ENCODE data around the gene NDUFA7. TPM values are rescaled to one million over a fixed set of nuclear protein-coding genes. Genes with fewer than 3 reads are reported as not detected.
A peak's percentile ranks its signal among the peaks of the same experiment; 100 is the strongest.
"Not testable (repeated sequence)": the region's sequence is repeated elsewhere in the genome, so short reads cannot be mapped to it uniquely, and the experiment has no call there.

NDUFA7 gene
- total RNA-seq, 2 experiments from 2014 or later: 56.0 to 63.8 TPM

DNA sequence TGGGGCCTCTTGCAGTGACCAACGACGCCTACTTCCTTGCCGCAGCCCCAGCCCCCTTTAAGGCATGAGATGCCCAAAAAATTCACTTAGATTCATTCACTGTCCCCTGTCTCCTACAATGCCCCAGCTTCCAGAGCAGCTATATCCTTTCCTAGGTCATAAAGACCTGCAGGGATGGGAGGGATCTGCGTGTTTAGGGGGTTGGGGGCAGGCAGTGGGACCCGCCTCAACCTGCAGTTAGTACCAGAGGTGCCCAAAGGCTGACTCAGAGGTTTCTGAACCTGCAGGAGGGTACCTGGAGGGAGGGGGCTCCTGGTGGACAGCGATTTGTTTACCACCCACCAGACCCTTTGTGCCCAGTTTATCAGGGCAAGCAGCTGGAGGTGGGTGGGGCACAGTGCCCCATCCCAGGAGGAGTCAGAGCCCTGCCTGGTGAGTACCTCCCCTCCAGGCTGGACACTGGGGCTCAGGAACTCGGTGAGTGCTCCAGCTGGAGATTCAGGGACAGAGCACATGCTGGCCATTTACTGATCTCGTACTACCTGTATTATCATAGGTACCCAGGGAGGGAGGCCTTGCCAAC is 10.2 kb upstream of the NDUFA7 start:
- ATAC-seq (no peak), DNase-seq (no peak)
- Mint-ChIP-seq H3K27ac (no peak overlapping the region), H3K4me1 (ENCODE audit: low read depth) (peaks cover 12% of the 10 kb centered on the region), H3K9me3 (ENCODE audit: insufficient read depth) (no peaks in the 10 kb centered on the region), H3K27me3 (ENCODE audit: low read depth) (peaks cover 12% of the 10 kb centered on the region), H3K4me3 (no peak overlapping the region), H3K36me3 (ENCODE audit: low read depth) (no peaks in the 10 kb centered on the region)
- ChIA-PET CTCF (interaction anchor here (1.2 kb wide), 1 partner anchor 12 kb away, joined by 4 read pairs; no protein-coding TSS in a partner anchor), POLR2A (interaction anchor here (1.9 kb wide), 1 partner anchor 10 kb away, joined by 5 read pairs; the partner anchor contains the start of genes NDUFA7 and RPS28)

DNA sequence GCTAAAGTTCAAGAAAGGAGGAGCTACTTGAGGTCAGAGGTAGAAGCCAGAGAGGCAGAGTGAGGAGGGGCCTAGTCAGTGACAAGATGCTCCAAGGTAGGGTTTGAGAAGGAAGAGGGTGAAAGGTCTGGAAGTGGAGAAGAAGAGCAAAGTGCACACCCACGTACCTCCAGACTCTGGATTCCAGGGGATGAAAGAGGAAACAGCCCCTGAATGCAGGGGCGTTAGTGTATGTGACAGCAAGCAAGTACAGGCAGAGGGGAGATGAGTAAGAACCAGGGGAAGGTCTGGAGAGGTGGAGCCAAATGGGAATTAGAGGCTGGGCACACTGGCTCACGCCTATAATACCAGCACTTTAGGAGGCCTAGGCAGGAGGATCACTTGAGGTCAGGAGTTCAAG is 8.8 kb upstream of the NDUFA7 start:
- Mint-ChIP-seq H3K4me1 (ENCODE audit: low read depth) (peaks cover 5% of the 10 kb centered on the region), H3K27me3 (ENCODE audit: low read depth) (peaks cover 7% of the 10 kb centered on the region), H3K4me3 (no peak overlapping the region), H3K9me3 (ENCODE audit: insufficient read depth) (no peaks in the 10 kb centered on the region), H3K27ac (no peak overlapping the region), H3K36me3 (ENCODE audit: low read depth) (no peaks in the 10 kb centered on the region)
- DNase-seq: no peak
- ChIA-PET POLR2A (interaction anchor here (1.9 kb wide), 1 partner anchor 9 kb away, joined by 5 read pairs; the partner anchor contains the start of genes NDUFA7 and RPS28), CTCF (no interaction called here)
- no peak for ATAC-seq

DNA sequence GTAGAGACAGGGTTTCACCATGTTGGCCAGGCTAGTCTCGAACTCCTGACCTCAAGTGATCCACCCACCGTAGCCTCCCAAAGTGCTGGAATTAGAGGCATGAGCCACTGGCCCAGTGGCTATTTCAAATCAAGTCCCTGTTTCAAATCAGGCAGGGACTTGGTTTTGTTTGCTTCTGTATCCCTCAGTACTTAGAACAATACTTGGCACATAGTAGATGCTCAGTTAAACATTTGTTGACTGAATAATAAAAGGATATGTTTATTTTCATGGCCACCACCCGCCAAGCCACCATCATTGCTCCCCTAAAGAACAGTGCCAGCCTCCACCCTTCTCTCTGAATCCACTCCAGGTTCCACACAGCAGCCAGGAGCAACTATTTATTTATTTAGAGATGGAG is 4.3 kb upstream of the NDUFA7 start:
- no peak for ATAC-seq
- Mint-ChIP-seq H3K4me3 (no peak overlapping the region), H3K9me3 (ENCODE audit: insufficient read depth) (no peaks in the 10 kb centered on the region), H3K27ac (no peak overlapping the region), H3K36me3 (ENCODE audit: low read depth) (peaks cover 29% of the 10 kb centered on the region), H3K4me1 (ENCODE audit: low read depth) (peaks cover 24% of the 10 kb centered on the region), H3K27me3 (ENCODE audit: low read depth) (peaks cover 3% of the 10 kb centered on the region)
- no peak for DNase-seq
- POLR2A ChIA-PET: no interaction called here
- CTCF ChIA-PET: interaction anchor here (0.6 to 2.2 kb wide), 2 partner anchors 28 to 384 kb away, joined by 3 to 7 read pairs; no protein-coding TSS in a partner anchor

DNA sequence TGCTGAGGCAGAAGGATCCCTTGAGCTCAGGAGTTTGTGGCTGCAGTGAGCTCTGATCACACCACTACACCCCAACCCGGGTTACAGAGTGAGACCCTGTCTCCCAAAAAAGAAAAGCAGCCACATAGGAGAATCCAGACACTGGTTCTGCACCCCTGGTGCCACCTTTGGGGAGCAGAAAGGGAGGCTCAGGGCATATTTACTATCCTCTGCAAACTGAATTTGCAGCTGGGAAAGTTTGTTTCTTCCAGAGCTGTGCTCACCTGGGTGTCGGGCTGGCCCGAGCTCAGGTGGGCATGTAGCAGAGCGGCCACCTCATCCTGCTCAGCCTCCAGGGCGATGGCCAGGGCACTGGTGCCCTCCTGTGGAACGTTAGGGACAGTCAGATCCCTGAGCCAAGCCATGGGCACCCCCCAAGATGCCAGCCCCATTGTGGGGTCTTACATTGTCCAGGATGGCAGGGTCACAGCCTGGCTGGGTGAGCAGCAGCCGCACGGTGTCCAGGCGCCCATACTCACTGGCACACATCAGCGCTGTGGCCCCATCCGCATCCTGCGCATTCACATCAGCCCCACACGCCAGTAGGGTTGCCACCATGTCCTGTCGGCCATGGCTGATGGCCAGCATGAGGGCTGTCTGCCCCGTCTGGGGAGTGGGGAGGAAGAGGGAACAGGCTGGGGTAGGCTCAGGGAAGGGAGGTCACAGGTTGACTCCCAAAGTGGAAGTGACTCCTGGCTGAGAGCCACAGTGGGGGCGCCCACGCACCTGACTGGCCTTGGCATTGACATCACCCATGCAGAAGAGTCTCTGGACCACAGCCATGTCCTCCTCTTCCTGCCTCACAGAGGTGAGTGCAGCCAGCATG is 3.2 kb upstream of the NDUFA7 start:
- no peak for ATAC-seq
- no peak for DNase-seq
- CTCF ChIA-PET: interaction anchor here (0.6 to 2.2 kb wide), 3 partner anchors 10 to 29 kb away, joined by 3 to 7 read pairs (median 5); no protein-coding TSS in a partner anchor
- no peaks in the 10 kb centered on the region for H3K9me3 Mint-ChIP-seq (ENCODE audit: insufficient read depth)
- H3K27ac Mint-ChIP-seq: peak overlapping the region; percentile 20
- H3K27me3 Mint-ChIP-seq (ENCODE audit: low read depth): peaks cover 3% of the 10 kb centered on the region
- POLR2A ChIA-PET: interaction anchor here (0.6 kb wide), 1 partner anchor 14 kb away, joined by 4 read pairs; no protein-coding TSS in a partner anchor
- H3K4me3 Mint-ChIP-seq: no peak overlapping the region
- peaks cover 29% of the 10 kb centered on the region for H3K36me3 Mint-ChIP-seq (ENCODE audit: low read depth)
- peaks cover 34% of the 10 kb centered on the region for H3K4me1 Mint-ChIP-seq (ENCODE audit: low read depth)

DNA sequence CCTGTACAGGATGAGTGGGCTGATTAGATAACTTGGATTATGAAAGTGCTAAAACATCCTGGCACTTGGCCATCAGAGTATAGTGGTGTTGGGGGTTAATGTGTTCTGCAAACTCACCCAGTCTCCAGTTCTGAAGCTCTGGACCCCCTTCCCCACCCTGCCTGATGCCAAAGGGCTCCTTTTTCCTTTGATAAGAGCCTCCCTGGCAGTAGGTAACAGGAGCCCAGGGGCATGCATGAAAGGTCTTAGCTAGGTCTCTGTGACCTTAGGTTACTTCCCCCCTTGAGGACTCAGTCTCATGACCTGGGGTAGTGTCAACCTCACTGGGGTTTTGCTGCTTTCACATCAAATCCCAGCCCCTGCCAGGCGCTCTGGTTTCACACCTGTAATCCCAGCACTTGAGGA is 2.6 kb upstream of the NDUFA7 start:
- POLR2A ChIA-PET: interaction anchor here (0.6 kb wide), 1 partner anchor 14 kb away, joined by 4 read pairs; no protein-coding TSS in a partner anchor
- H3K27me3 Mint-ChIP-seq (ENCODE audit: low read depth): peaks cover 3% of the 10 kb centered on the region
- peaks cover 38% of the 10 kb centered on the region for H3K4me1 Mint-ChIP-seq (ENCODE audit: low read depth)
- H3K36me3 Mint-ChIP-seq (ENCODE audit: low read depth): peaks cover 31% of the 10 kb centered on the region
- CTCF ChIA-PET: interaction anchor here (0.6 to 1.8 kb wide), 2 partner anchors 11 to 30 kb away, joined by 3 to 5 read pairs; no protein-coding TSS in a partner anchor
- ATAC-seq (no peak), DNase-seq (no peak)
- peak overlapping the region; percentile 100 for H3K4me3 Mint-ChIP-seq
- peak overlapping the region; percentile 20 for H3K27ac Mint-ChIP-seq
- H3K9me3 Mint-ChIP-seq (ENCODE audit: insufficient read depth): no peaks in the 10 kb centered on the region

DNA sequence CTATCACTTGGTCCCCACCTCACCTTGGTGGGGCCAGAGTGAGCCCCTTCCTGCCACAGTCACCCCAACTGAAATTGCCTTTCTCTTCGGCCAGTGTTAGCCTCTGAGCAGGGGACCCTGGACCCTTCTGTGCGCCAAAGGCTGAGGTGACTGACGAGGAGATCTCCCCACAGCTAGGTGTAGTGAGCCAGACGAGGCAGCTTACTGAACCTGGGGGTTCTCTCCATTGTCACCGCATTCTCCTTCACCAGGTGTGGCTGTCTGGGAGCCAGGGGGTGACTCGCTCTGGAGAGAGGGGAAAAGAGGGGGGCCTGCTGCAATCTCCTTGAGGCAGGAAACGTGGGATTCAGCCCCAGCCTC is 1.4 kb upstream of the NDUFA7 start:
- Mint-ChIP-seq H3K27ac (peak overlapping the region; percentile 100), H3K36me3 (ENCODE audit: low read depth) (peaks cover 32% of the 10 kb centered on the region), H3K27me3 (ENCODE audit: low read depth) (peaks cover 3% of the 10 kb centered on the region), H3K4me1 (ENCODE audit: low read depth) (peaks cover 39% of the 10 kb centered on the region), H3K9me3 (ENCODE audit: insufficient read depth) (no peaks in the 10 kb centered on the region), H3K4me3 (peak overlapping the region; percentile 100)
- no peak for ATAC-seq
- ChIA-PET POLR2A (interaction anchor here (1.6 to 2.5 kb wide), 3 partner anchors 12 to 22 kb away, joined by 3 to 13 read pairs (median 13); partner anchors contain the start of gene KANK3), CTCF (interaction anchor here (1.3 to 1.8 kb wide), 2 partner anchors 31 to 32 kb away, joined by 4 to 5 read pairs; no protein-coding TSS in a partner anchor)
- no peak for DNase-seq

DNA sequence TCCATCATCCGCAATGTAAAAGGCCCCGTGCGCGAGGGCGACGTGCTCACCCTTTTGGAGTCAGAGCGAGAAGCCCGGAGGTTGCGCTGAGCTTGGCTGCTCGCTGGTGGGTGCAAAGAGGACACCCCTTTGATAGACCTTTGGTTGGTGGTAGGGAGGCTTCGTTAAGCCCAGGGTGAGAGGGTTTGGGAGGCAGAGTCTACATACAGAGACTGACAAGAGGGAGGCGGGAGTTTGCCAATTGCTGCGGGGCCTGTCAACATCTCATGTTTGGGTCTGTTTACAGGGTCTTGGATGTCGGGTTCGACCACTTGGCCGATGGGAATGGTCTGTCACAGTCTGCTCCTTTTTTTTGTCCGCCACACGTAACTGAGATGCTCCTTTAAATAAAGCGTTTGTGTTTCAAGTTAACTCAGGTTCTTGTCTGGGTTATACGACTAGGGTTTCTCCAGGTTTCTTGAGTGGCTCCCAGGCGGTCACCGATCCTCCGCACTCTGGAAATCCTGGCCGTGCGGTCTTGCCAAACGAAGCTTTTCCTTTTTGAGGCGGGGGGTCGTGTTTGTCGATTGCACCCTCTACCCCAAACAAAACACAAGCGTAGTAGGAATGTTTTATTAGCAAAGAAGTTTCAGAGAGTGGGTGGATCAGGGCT is 937 bp upstream of the NDUFA7 start:
- ChIA-PET CTCF (interaction anchor here (1.3 kb wide), 1 partner anchor 32 kb away, joined by 4 read pairs; no protein-coding TSS in a partner anchor), POLR2A (interaction anchor here (0.7 to 2.5 kb wide), 9 partner anchors 9 to 127 kb away, joined by 3 to 13 read pairs (median 3); partner anchors contain the start of genes CD320 and KANK3)
- Mint-ChIP-seq H3K4me3 (peak overlapping the region; percentile 100), H3K9me3 (ENCODE audit: insufficient read depth) (no peaks in the 10 kb centered on the region), H3K36me3 (ENCODE audit: low read depth) (peaks cover 36% of the 10 kb centered on the region), H3K4me1 (ENCODE audit: low read depth) (peaks cover 44% of the 10 kb centered on the region), H3K27ac (peak overlapping the region; percentile 100), H3K27me3 (ENCODE audit: low read depth) (peaks cover 3% of the 10 kb centered on the region)
- ATAC-seq: no peak
- no peak for DNase-seq

DNA sequence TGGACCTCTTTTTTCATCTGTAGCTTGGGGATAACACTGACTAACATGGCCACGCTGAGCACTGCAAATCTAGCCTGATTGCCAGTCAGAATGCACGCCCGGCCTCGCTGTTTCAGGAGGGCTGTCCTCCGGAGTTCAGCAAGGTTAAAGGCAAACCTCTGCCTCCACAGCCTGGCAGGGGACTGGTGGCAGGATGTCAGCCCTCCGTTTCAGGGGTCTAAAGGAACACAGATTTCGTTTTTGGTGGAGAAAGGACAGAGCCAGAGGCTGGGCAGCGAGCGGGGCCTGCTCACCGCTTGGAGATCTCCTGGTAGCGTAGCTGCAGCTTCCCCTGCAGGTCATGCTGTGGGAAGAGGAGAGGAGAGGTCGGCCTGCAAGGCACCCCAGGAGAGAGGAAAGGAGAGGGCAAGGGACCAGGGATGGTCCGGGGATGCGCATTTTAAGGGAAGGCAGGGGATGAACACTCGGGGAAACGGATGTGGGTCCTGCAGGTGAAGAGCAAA is 560 bp downstream of the NDUFA7 start:
- CTCF ChIA-PET: interaction anchor here (0.7 to 2.1 kb wide), 2 partner anchors 51 to 53 kb away, joined by 3 to 9 read pairs; no protein-coding TSS in a partner anchor
- DNase-seq: peak; percentile 50

DNA sequence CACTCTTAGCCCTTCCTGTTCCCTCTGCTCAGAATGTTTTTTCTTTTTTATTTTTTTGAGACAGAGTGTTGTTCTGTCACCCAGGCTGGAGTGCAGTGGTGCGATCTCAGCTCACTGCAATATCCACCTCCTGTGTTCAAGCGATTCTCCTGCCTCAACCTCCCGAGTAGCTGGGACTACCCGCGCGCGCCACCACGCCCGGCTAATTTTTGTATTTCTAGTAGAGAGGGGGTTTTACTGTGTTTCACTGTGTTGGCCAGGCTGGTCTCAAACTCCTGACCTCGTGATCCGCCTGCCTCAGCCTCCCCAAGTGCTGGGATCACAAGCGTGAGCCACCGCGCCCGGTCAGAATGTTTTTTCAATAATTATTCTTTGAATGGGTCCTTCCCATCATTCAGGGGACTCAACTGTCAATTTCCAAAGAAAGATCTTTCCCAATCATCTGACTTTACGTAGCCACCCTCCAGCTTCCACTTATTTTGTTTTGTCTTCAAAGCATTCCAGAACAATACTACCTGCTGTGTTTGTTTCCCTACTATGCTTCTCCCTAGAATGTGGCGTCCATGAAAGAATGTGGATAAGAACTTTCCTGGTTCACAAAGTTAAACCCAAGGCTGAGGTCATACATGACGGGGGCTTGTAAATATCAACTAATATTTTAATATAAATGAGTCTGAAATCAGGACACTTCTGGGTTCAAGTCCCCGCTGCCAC is 1.2 kb downstream of the NDUFA7 start:
- Mint-ChIP-seq H3K9me3 (ENCODE audit: insufficient read depth) (no peaks in the 10 kb centered on the region), H3K27ac (peak overlapping the region; percentile 100), H3K4me1 (ENCODE audit: low read depth) (peaks cover 47% of the 10 kb centered on the region), H3K4me3 (peak overlapping the region; percentile 100), H3K36me3 (ENCODE audit: low read depth) (peaks cover 45% of the 10 kb centered on the region), H3K27me3 (ENCODE audit: low read depth) (no peaks in the 10 kb centered on the region)
- no peak for ATAC-seq
- CTCF ChIA-PET: interaction anchor here (0.9 to 2.1 kb wide), 2 partner anchors 11 to 50 kb away, joined by 4 to 9 read pairs; no protein-coding TSS in a partner anchor
- POLR2A ChIA-PET: interaction anchor here (0.9 to 2.5 kb wide), 3 partner anchors 9 to 14 kb away, joined by 4 to 13 read pairs (median 4); no protein-coding TSS in a partner anchor
- DNase-seq: no peak

More for the DNA sequence above, 560 bp downstream of the NDUFA7 start:
- Mint-ChIP-seq H3K36me3 (ENCODE audit: low read depth) (peaks cover 41% of the 10 kb centered on the region), H3K27ac (peak overlapping the region; percentile 100), H3K27me3 (ENCODE audit: low read depth) (no peaks in the 10 kb centered on the region), H3K9me3 (ENCODE audit: insufficient read depth) (no peaks in the 10 kb centered on the region), H3K4me1 (ENCODE audit: low read depth) (peaks cover 47% of the 10 kb centered on the region), H3K4me3 (peak overlapping the region; percentile 100)
- POLR2A ChIA-PET: interaction anchor here (0.9 to 2.5 kb wide), 5 partner anchors 10 to 22 kb away, joined by 4 to 13 read pairs (median 5); partner anchors contain the start of gene KANK3
- ATAC-seq: peak; percentile 27

DNA sequence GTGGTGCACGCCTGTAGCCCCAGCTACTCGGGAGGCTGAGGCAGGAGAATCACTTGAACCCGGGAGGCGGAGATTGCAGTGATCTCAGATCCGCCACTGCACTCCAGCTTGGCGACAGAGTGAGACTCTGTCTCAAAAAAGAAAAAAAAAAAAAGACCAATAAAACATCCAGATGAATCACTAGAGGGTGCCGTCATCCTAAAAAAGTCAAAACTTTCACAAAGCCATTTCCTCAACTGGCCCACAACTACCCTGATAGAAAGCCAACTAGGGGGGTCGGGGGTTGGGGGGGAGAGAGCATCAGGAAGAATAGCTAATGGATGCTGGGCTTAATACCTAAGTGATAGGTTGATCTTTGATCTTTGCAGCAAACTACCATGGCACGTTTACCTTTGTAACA is 2.3 kb downstream of the NDUFA7 start:
- Mint-ChIP-seq H3K27ac (peak overlapping the region; percentile 49), H3K36me3 (ENCODE audit: low read depth) (peaks cover 46% of the 10 kb centered on the region), H3K4me1 (ENCODE audit: low read depth) (peaks cover 44% of the 10 kb centered on the region)
- H3K9me3 Mint-ChIP-seq (ENCODE audit: insufficient read depth); H3K4me3 Mint-ChIP-seq; H3K27me3 Mint-ChIP-seq (ENCODE audit: low read depth); DNase-seq; POLR2A ChIA-PET; ATAC-seq: not testable (repeated sequence)
- CTCF ChIA-PET: interaction anchor here (0.9 to 1.6 kb wide), 2 partner anchors 13 to 50 kb away, joined by 4 read pairs; no protein-coding TSS in a partner anchor

All from activated CD8-positive, alpha-beta T cell treated with anti-CD3 and anti-CD28 coated beads, Interleukin-2, amount 10 ng/mL, durations not matched to agents 7 days and 5 days (primary cell).